GM18511 (cell line): ENCODE measurements around the gene CD101.
A peak's percentile ranks its signal among the peaks of the same experiment; 100 is the strongest.

ENCODE experiments used
- ATAC-seq: cut with Tn5 transposase; IDR thresholded peaks from one replicate; pipeline ENCODE4 v1.9.1; 2021; ENCODE audit warnings: mild to moderate bottlenecking, moderate library complexity; ENCODE audit not compliant: unreplicated experiment

CD101 gene

GRCh38 chr1:117051224-117052064 is 49.9 kb downstream of the CD101 start:
- ATAC-seq, result peak; percentile 93

DNA sequence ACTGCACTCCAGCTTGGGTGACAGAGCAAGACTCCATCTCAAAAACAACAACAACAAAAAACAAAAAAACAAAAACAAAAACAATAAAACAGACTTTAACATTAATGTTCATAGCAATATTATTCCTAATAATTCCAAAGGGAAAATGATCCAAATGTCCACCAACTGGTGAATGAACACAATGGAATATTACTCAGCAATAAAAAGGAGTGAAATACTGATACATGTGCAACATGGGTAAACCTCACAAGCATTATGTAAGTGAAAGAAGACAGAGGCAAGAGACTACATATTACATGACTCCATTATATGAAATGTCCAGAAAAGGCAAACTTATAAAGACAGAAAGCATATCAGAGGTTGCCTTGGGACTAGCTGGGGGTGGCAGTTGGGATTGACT is 52.5 kb downstream of the CD101 start:
- no peak for ATAC-seq

DNA sequence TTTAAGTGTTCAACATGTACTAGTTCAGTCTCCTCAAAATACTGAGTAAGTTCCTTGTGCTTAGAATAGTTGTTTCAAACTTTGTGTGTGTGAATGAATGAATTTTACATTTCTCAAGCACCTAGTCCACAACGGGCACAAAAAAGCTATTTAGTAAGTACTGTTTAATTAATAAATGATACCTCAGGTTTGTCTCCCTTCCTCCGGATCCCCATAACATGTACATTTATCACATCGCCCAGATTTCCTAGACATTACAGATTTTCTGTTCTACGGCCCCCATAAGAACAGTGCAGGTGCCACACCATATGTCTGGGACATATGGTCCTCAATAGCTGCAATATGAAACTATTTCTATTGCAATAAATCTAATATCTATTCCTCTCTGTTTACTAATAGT is 57.2 kb downstream of the CD101 start:
- ATAC-seq, result no peak

DNA sequence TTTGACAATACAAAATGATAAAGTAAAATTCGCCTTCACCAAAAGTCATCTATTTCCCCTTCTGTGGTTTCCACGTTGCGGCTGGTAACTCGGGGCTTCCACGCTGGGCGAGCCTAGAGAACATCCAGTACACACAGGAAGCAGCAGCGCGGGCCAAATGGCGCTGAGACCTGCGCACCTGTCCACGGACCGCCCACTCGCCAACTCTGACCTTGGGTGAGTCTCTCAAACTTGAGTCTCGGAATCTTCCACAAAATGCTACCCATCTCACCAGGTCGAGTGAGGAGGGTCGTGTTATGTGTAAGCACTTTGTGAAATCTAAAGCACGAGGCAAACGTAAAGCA is 57.7 kb downstream of the CD101 start:
- ATAC-seq, result peak; percentile 35

GRCh38 chr1:117059678-117060440 is 58.3 kb downstream of the CD101 start, which contains the start of gene TTF2:
TTF2 (plus strand) TSS chr1:117060326; CDS start chr1:117060347, 21 bp downstream.
- peak; percentile 95 for ATAC-seq

DNA sequence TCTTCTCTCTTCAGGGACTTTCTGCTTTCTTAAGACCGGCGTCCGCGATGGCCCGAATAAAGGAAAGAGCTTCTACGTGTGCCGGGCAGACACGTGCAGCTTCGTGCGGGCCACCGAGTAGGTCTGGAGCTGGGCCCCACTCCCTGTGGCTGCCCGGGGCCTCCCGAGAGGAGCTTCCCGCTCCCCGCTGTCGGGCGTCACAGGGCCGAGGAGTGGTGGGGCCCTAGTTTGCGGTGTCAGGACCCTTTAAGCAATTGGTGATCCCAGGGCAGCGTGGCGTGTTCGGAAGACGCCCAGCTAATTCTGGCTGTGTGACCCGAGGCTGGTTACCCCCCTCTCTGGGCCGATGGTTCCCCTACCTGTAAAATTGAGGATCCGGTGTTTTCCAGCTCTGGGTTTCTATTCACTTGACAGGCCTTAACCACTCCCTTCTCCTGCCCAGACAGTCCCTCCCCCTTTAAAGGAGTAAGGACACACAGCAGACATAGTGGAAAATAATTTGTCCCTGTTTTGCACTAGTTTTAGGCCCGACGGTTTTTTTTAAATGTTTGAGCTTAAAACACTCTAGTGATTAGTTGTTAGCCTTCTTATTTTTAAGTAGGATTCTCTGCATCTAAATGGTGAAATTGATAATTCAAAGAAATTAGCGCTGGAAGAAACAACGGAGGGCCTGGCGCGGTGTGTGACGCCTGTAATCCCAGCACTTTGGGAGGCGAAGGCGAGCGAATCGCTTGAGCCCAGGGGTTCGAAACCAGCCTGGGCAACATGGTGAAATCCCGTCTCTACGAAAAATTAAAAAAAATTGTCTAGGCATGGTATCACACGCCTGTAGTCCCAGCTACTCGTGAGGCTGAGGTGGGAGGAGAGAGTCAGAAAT is 59.1 kb downstream of the CD101 start:
- peak; percentile 12 for ATAC-seq

DNA sequence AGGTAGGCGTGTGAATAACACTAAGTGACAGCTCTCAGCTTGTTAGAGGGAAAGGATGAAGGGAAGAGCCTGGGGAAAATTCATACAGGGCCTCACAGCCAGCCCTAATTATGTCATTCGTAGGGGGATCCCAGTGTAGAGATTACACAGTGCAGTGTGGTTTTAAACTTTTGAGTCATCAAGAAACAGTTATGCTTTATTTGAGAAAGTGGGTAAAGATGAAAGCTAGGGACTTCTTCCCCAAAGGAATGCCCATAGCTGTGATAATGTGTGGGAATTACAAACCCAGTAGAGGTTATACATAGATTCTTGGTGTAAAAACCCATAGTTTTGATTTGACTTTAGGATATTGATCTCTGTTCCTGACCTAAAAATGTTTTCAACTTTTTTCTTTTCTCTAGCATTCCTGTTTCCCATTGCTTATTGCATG is 60.4 kb downstream of the CD101 start:
- ATAC-seq, result peak; percentile 19

DNA sequence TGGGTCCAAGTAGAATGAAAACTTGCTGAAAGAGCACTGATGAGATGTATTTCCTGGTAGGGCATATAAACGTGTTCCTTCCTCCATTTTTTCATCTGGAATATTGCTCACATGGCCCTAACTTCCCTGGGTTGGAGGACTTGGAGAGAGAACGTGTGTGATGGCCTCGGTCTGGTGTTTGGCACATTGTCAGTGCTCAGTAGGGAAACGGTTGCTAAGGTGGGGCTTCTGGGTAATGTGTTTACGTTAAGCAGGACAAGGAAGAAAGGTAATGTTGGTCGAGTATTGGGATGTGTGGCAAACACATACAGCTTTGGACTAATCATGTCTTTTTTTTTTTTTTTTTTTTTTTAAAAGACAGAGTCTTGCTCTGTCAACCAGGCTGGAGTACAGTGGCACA is 64.8 kb downstream of the CD101 start:
- ATAC-seq, result no peak

DNA sequence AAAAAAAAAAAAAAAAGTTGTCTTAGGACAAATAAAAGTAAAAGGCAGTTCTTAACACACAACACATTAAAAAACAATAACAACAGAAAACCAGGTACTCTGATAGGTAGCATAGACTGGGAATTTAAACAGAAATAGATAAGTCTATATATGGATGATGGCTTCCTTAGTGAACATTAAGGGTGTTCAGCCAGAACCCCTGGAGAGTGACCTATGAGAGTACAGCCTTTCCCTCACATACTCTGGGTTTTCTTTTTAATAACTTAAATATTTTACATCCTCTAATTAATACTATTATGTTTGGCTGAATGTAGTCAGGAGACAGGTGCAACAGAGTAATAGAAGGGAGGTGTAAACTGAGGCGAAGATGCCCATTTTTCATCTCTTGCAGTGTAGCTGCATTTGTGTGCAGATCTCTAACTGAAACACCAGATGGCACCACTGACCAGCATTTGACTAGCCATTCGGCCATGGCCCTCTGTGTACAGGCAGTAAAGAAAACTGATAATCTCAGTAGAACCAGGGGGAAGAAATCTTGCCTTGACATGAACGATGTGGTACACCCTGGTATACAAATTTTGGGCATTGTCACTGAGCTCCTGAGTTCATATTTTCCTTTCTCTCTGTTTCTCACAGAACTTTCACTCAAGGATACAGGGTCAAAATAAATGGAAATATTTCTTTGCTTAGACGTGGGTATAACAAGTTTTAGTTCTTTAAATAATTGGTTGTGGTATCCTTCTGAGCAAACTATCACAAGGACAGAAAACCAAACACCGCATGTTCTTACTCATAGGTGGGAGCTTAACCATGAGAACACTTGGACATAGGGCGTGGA is 66.2 kb downstream of the CD101 start:
- peak; percentile 87 for ATAC-seq

DNA sequence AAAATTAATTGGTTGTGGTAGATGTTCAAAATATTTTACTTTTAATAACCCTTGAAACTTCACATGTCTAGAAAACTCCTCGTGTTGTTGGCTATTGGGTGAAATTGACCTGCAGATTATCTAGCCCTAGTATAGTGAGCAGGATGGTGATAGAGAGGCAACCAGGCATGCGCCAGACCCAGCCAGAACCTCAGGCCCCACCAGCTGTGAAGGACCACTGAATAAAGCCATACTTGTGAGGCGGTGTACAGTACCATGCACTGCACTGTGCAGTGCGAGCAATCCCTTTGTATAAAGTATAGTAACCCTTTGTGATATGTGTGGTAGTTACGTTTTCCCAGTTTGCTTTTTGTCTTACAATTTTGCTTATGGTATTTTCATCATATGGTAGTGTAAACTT is 67.0 kb downstream of the CD101 start:
- ATAC-seq, result no peak

DNA sequence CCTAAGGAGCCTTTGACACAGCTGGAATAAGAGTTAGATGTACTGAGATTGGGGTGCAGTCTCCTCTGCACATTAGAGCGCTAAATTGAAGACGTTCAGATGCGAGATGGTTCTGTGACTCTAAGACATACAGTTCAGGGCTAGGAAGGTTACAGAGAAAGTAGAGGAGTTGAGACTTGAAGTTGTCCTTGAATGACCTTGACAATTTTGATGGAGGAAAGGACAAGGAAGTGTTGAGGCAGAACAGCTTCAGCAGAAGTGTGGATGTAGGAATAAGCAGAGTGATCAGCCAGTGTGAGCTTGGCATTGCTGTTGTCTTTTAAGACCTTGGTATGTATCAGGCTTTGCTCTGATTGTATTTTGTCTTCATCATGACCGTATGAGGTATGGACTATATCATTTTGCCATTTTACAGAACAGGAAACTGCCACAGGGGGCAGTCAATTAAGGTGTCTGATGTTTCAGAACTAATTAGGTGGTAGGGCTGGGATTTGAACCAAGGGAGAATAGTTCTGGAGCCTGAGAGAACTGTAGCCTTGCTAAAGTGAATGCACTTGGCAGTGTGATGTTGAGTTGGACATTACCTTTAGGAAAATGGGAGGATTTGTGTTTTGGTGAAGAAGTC is 67.8 kb downstream of the CD101 start:
- ATAC-seq, result no peak

GRCh38 chr1:117070124-117070523 is 68.6 kb downstream of the CD101 start:
- no peak for ATAC-seq

DNA sequence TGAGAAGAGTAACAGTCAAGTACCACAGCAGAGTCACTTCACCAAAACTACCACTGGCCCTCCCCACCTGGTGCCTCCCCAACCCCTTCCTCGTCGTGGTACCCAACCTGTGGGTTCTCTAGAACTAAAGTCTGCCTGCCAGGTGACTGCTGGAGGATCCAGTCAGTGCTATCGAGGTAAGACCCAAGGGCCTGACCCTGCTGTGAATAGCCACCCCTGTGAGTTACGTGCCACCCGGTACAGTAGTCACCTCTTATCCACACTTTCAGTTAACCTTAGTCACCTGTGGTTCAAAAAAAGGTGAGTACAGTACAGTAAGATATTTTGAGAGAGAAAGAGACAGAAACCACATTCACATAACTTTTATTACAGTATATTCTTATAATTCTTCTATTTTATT is 75.1 kb downstream of the CD101 start:
- ATAC-seq, result no peak

GRCh38 chr1:117077267-117077666 is 75.7 kb downstream of the CD101 start:
- no peak for ATAC-seq

- ATAC-seq, result no peak
Observed at GRCh38 chr1:117079737-117080136, 78.2 kb downstream of the CD101 start.

GRCh38 chr1:117084231-117084630 is 82.7 kb downstream of the CD101 start:
- ATAC-seq, result no peak
